ENCODE data around the gene NUFIP2. TPM values are rescaled to one million over a fixed set of nuclear protein-coding genes. Genes with fewer than 3 reads are reported as not detected.
A peak's percentile ranks its signal among the peaks of the same experiment; 100 is the strongest.

The NUFIP2 gene
- total RNA-seq, 2 donors from 2014 or later = 14.2 to 19.7 TPM

DNA sequence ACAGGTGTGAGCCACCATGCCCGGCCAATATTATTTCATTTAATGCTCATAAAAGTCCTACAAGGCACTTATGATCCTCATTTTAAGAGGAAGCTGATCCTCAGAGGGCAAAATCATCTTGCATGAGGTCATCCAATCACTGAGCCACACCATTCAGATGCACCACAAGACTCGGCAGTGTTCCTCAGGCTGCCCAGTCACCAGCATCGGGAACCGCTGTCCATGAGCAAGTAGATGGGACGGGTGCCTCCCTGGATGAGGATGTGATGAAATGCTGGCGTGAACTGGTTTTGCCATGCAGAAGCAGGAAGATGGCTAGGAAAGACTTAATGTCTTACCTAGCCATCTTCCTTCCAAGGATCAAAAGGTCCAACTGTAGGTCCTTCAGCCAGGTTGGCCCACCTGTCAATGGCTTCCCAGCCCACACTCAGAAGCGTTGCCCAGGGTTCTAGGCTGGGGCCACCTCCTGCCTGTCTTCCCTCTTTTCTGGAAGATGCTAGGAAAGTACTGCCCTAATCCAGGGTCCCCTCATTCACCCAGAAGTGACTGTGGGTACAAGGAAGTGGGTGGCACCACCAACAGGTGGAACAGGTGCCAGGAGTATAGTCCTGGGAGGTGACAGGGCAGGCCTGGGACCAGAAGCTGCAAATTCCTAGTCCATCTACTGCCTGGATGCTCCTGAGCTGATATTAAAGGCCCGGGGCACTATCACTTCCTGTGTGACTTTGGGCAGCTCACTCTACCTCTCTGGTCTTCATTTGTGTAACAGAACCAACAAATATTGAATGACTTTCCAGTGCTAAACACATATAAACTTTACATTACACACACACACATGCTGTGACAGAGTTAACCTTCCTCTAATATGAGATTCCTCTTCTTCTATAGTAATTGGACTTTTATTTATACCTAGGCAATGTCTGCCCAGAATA, 79.5 kb downstream of the NUFIP2 start:
- ATAC-seq (no peak), DNase-seq (peak in 1 of 4 donors; percentile 37)
- no peak overlapping the region for H3K4me3 ChIP-seq
- peaks cover 5% of the 10 kb centered on the region for H3K4me1 ChIP-seq
- H3K36me3 ChIP-seq (replicated peaks in 1 of 2; ENCODE audit: insufficient read depth in 1 of 2, low read depth in 2 of 2) = no peaks in the 10 kb centered on the region
- H3K9me3 ChIP-seq = no peaks in the 10 kb centered on the region
- TF ChIP-seq POLR2A (IDR thresholded peaks at IDR 0.05) = no peak
- TF ChIP-seq, protein P1, sequence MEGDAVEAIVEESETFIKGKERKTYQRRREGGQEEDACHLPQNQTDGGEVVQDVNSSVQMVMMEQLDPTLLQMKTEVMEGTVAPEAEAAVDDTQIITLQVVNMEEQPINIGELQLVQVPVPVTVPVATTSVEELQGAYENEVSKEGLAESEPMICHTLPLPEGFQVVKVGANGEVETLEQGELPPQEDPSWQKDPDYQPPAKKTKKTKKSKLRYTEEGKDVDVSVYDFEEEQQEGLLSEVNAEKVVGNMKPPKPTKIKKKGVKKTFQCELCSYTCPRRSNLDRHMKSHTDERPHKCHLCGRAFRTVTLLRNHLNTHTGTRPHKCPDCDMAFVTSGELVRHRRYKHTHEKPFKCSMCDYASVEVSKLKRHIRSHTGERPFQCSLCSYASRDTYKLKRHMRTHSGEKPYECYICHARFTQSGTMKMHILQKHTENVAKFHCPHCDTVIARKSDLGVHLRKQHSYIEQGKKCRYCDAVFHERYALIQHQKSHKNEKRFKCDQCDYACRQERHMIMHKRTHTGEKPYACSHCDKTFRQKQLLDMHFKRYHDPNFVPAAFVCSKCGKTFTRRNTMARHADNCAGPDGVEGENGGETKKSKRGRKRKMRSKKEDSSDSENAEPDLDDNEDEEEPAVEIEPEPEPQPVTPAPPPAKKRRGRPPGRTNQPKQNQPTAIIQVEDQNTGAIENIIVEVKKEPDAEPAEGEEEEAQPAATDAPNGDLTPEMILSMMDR (IDR thresholded peaks at IDR 0.05) = no peak
- WGBS, 2 donors = 84 to 93% methylated on average over 8 of the region's 8 CpGs
- H3K27ac ChIP-seq = no peak overlapping the region
- no peaks in the 10 kb centered on the region for H3K27me3 ChIP-seq
- intact Hi-C loops (cut with DNase I) = loop anchor here (5.0 kb wide), 1 partner anchor 62 kb away; no protein-coding TSS in a partner anchor

DNA sequence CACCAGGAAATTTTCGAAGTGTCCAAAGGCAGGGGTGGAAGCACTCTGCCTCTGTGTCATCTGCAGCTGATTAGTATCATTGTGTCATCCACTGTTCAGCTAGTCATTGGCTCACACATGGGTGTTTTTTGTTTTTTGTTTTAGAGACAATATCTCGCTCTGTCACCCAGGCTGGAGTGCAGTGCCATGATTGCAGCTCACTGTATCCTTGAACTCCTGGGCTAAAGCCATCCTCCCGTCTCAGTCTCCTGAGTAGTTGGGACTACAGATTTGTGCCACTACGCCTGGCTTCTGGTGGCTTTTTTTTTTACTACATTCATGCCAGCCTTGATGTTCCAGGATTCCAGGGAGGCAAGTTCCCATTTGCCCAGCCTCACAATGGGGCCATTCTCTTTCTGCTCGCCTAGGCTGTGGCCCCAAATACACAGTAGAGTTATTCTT, 81.2 kb downstream of the NUFIP2 start:
- Histone ChIP-seq H3K27me3 (no peaks in the 10 kb centered on the region), H3K9me3 (no peaks in the 10 kb centered on the region), H3K36me3 (replicated peaks in 1 of 2; ENCODE audit: insufficient read depth in 1 of 2, low read depth in 2 of 2) (no peaks in the 10 kb centered on the region), H3K27ac (no peak overlapping the region), H3K4me3 (no peak overlapping the region), H3K4me1 (no peaks in the 10 kb centered on the region)
- TF ChIP-seq POLR2A (IDR thresholded peaks at IDR 0.05) = no peak
- TF ChIP-seq, protein P1 (IDR thresholded peaks at IDR 0.05) = no peak
- 68 to 70% methylated on average over 5 of the region's 5 CpGs for WGBS, 2 donors
- ATAC-seq = no peak
- no peak for DNase-seq
- intact Hi-C loops (cut with DNase I) = no loop called here

DNA sequence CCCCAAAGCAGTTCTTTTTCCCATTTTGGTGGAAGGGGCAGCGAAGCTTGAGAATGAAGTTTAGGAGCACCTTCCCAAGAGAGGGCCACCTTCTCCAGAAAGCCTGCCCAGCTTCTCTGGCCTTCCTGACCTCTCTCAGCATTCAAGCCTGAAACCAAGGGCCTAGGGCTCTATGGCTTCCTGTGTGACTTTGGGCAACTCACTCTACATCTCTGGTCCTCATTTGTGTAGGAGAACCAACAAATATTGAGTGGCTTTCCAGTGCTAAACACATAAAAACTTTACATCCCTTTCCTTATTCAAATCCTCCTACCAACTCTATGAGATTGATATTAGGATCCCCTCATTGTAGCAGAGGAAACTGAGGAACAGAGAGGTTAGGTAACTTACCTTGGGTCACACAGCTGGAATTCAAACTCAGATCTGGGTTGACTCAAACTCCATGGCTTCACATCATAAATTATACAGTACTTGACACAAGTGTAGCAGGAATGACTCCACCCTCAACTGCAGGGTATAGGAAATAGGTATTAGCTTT, 81.8 kb downstream of the NUFIP2 start:
- no peak for DNase-seq
- Histone ChIP-seq H3K27ac (no peak overlapping the region), H3K36me3 (replicated peaks in 1 of 2; ENCODE audit: insufficient read depth in 1 of 2, low read depth in 2 of 2) (no peaks in the 10 kb centered on the region), H3K27me3 (no peaks in the 10 kb centered on the region), H3K4me1 (no peaks in the 10 kb centered on the region), H3K9me3 (no peaks in the 10 kb centered on the region), H3K4me3 (no peak overlapping the region)
- WGBS, 2 donors = 100% methylated on average over 1 of the region's 1 CpG
- intact Hi-C loops (cut with DNase I) = no loop called here
- TF ChIP-seq POLR2A (IDR thresholded peaks at IDR 0.05) = no peak
- TF ChIP-seq, protein P1 (IDR thresholded peaks at IDR 0.05) = no peak
- no peak for ATAC-seq

DNA sequence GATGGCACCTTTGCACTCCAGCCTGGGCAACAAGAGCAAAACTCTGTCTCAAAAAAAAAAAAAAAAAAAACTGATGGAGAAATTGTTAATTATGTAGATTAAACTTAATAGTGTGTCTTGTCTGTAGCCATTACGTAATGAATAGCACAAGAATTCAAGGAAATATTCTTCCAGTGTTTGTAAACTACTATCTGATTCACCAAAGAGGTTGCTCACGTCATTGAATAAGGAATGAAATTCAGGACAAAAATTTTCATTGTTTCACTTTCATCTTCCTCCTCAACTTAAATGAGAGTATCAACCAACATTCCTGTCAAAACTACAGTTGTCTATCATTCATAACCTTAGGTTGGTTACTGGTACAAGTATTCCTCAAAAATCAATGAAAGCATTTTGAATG, 83.1 kb downstream of the NUFIP2 start:
- DNase-seq = no peak
- no peaks in the 10 kb centered on the region for H3K27me3 ChIP-seq
- H3K27ac ChIP-seq = no peak overlapping the region
- no peaks in the 10 kb centered on the region for H3K36me3 ChIP-seq (replicated peaks in 1 of 2; ENCODE audit: insufficient read depth in 1 of 2, low read depth in 2 of 2)
- 85 to 88% methylated on average over 2 of the region's 2 CpGs for WGBS, 2 donors
- H3K9me3 ChIP-seq = no peaks in the 10 kb centered on the region
- no peaks in the 10 kb centered on the region for H3K4me1 ChIP-seq
- intact Hi-C loops (cut with DNase I) = no loop called here
- ATAC-seq = no peak
- no peak overlapping the region for H3K4me3 ChIP-seq
- no peak for TF ChIP-seq POLR2A (IDR thresholded peaks at IDR 0.05)
- TF ChIP-seq, protein P1 (IDR thresholded peaks at IDR 0.05) = no peak
